Measurements from ENCODE around the gene KRTAP26-1.

The KRTAP26-1 gene, protein sequence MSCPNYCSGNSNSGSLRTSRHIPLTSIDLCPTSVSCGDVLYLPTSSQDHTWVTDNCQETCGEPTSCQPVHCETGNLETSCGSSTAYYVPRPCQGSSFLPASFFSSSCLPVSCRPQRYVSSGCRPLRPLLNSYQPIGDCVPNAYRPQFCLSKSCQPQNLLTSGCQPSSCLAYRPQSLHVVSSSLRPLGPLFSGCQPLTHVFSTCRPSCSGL

DNA sequence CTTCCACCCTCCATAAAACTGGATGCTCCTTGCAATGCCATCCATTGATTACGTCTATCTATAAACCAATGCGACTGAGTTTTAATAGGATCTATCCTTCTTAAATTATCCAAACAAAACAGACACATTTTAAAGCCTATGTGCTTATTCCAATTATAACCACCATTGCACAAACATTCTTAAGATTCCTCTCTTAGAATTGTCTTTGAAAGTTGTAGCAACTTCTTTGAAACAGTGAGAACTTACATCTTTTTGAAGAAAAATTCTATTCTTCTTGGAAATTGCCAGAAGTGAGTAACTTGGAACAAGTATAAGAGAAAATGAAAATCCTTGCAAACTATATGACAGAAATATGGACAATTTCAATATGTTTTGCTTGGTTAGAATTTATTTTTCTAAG is at the start of gene KRTAP26-1:
KRTAP26-1 (minus strand) TSS at position 101 of the 400 bp plus-strand sequence. CDS start 280 bp downstream, outside the sequence.
- no peak for DNase-seq

DNA sequence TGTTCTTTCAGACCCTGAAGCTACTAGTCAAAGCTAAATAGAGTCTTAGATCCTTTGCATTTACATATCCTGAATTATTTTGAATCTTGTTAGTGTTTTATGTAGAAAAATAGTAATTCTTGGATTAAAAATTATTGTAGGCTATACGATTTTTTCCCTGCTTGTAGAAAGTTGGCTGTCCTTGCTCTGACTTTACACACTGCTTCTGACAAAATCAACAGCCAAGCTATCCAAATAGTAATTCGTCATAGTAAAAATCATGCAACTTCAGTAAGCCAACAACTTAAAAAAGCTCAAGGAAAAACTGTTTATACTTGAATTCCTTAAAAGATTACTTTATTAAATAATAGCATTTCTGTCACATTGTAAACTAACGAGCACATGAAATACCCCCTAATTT is 35.8 kb upstream of the KRTAP26-1 start:
- DNase-seq, result no peak

DNA sequence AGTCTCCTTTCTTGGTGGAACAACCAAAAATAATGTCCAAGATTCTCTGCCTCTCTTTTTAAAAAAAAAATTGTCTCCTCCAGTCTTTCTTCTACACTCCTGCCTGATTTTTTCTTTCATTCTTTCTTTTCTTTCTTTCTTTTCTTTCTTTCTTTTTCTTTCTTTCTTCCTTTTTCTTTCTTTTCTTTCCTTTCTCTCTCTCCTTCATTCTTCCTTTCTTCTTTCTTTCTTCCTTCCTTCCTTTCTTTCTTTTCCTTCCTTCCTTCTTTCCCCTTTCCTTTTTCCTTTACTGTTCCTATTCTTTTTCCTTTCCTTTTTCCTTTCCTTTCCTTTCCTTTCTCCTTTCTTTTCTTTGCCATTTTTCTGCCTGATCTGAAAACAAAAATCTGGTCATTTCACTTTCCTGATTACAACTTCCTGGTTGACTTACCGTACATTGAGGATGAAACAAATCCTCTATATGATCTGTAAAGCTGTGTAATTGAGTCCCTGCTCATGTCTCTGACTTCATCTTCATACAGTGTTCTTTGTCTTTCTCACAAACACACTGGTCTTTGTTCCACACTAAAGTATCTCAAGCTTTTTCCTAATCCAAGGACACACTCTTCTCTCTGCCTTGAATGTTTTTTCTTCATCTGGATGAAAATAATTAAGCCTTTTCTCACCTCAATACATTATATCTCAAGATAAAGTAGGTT is 34.3 kb upstream of the KRTAP26-1 start:
- DNase-seq, result no peak

DNA sequence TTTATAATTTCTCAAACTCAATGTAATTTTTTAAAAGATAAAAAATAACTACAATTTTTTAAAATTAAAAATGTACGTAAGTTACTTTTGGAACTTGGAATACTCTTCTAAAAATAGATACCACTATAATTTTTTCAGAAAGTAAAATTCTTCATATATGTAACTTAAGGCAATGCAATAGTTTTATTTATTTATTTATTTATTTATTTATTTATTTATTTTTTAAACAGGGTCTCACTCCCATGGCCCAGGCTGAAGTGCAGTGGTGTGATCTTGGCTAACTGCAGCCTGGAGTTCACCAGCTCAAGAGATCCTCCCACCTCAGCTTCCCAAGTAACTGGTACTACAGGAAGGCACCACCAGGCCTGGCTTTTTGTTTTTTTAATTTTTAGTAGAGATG is 31.4 kb upstream of the KRTAP26-1 start:
- DNase-seq, result no peak

DNA sequence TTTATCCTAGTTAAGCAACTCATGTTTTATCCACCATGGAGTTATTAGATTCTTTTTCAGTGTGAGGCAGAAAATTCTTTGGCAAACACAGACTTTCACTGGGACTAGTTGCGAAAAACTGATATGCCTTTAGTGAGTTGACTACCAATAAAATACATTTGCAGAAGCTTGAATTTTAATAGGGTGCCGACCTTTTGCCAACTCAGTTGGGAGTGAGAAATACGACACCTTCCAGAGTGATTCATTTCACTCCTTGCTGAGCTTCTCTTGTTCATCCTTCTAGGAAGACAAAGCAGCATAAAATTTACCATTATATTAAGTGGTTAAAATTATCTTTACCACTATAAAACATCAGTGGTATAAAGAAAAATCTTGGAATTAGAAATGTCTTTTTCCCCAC is 29.5 kb upstream of the KRTAP26-1 start:
- no peak for DNase-seq

DNA sequence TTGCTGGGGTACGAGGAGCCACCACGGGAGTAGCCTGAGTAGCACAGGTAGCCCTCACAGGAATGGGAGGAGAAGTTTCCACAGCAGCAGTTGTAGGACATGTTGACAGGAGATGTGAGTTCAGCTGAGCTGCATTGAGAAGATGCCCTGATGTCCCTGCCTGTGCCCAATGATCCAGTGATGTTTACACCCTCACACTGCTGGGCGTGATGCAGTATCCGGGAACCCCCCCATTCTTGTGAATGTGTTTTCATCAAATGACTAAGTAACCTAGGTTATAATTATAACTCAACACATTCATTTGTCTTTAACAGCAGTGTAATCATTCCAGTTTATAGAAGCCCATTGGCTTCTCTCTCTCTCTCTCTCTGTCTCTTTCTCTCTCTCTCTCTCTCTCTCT is 28.4 kb upstream of the KRTAP26-1 start, which contains the start of gene KRTAP23-1:
KRTAP23-1 (minus strand) TSS at position 101 of the 400 bp plus-strand sequence; CDS start at position 101, 0 bp downstream.
- DNase-seq, result no peak

DNA sequence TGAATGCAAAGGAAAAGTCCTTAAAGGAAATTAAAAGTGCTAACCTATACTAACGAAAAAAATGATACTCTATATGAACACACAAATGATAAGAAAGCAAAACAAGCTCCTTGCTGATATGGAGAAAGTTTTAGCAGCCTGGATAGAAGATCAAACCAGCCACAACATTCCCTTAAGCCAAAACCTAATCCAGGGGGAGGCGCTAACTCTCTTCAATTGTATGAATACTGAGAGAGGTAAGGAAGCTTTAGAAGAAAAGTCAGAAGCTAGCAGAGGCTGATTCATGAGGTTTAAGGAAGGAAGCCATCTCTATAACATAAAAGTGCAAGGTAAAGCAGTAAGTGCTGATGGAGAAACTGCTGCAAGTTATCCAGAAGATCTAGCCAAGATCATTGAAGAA is 24.9 kb upstream of the KRTAP26-1 start:
- no peak for DNase-seq

DNA sequence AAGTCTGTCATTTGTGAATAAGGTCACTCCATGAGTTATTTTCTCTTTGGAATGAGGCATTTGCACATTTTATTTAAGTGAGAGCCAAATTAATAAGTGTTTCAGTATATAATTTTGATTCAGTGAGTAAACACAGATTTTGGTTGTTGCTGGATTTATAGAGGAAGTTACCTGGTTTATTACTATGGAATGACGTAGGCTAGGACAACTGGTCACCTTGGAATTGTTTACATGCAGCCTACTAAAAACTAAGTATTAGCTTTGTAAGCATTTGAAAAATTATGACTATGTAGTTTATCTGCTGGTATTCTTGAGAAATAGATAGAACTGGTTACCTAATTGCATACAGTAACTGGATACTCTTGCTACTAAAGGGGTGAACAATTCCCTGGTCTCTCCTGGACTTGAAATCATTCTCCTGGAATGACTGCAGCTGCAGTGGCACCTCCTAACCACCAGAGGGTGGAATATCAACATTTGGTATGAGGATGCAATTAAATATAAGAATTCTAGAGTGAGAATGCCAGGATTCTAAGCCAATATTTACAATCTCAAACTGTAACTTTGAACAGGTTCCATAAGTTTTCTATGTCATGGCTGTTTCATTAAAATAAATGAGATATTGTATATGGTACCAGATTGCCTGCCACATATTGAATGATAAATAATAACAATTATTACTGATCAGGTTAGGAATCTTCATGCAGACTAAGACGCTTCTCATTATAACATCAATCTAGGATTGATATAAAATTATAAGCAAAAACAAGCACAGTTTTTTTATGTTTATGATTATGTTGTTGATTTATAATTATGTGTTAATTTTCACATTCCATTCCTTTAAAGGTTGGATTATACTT is 20.8 kb upstream of the KRTAP26-1 start:
- peak; percentile 29 for DNase-seq

DNA sequence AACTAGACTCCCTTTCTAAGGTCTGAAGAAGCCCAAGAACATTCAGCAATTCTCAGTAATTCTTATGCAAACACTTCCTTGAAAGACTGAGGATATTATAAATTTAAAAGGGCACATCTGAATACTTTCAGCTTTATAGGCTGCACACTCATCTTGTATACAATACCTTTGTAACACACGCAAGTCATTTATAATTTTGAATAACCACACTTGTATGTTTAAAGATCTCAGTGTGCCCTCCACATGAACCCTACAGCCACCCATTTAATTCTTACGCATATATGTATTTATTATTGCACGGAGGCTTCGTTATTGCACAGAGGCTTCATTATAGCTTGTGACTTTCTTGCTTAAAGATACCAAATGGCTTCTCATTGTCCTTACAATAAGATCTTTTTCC is 18.6 kb upstream of the KRTAP26-1 start:
- DNase-seq, result no peak

DNA sequence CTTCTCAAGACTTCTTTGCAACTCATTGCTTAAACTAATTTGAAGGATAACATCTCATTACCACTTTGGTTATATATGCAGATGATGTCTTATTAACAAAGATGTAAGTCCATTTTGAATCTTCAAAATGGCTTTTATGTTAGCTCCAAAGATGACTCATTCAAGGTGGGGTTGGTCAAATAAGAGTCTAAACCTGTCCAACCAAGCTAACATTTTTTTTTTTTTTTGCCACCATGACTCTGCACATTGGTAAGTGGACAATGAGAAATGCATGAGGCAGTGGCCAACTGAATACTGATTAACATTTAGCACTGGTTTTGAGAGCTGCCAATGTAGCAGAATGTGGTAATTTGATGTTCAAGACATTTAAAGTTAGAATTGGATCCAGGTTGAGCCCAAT is 17.7 kb upstream of the KRTAP26-1 start:
- no peak for DNase-seq

DNA sequence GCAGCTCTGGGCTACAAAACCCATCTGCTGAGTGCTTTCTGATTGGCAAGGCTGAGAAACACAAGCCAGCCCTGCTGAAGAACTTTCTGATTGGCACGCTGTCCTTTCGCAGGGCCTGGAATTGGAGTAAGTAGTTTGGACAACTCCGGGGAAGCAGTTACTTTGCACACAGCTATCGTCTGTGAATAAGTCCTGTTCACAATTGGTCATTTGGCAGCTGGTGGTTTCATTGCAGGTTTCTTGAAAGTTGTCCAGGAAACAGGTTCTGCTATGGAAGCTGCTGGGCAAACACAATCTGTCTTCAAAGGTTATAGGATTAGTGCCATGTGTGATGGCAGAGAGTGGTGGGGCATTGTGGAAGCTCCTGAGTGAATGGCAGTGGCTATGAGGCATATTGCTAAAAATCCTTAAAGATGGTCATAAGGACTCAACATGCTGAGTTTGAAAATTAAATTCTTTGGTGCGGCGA is 17.2 kb upstream of the KRTAP26-1 start, which contains the start of gene KRTAP27-1:
KRTAP27-1 (minus strand) TSS at position 419 of the 469 bp plus-strand sequence; CDS start at position 393, 26 bp downstream.
- no peak for DNase-seq

DNA sequence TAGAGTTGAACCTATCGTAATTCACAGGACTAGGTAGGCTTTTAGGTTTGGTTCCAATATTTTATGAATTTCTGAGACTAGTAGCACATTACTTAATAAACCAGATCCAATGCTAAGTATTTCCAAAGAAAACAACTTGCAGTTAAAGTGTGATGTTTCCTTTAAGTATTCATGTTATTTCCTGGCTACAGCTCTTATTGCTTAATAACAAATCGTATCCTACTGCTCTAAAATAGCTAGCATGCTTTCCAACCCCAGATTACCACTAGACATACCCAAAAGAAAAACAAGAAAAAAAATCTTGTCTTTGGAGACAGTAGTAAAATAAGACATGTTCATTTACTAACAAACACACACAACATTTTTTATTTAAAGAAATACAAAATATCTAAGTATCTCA is 16.5 kb upstream of the KRTAP26-1 start:
- DNase-seq, result no peak

DNA sequence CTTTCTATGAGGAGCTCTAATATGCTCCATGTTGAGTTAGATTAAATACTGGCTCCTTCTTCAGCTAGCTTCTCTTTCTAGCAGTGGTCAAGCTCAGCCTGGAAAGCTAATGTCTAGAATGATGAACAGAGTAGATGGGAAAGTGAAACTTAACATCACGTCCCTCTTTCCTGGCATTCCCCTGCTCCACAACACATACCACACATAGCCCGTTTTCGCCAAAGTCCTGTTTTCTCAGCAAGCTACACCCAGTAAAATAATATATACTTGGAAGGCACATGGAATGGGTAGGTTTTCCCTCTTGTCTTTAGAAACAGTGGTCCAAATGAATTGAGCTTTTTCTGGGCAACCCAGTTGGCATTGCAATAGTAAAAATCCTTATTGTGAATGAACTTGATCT is 13.6 kb upstream of the KRTAP26-1 start:
- no peak for DNase-seq

DNA sequence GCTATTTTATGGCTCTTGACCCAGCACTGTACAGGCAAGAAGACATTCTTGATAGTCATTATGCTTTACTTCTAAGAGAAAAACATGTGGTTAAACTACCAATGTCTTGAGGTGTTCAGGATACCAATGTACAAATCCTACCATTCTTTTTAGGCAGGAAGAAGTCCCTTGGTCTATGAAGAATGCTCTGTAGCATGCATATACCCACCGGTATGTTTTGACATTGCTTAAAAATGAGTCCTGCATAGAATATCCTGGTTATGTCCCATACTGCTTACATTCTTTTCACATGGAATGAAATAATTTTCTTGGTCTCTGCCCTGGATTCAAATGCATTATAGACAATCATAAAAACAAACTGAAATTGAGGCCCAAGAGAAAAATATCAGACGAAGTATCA is 12.6 kb upstream of the KRTAP26-1 start:
- no peak for DNase-seq

DNA sequence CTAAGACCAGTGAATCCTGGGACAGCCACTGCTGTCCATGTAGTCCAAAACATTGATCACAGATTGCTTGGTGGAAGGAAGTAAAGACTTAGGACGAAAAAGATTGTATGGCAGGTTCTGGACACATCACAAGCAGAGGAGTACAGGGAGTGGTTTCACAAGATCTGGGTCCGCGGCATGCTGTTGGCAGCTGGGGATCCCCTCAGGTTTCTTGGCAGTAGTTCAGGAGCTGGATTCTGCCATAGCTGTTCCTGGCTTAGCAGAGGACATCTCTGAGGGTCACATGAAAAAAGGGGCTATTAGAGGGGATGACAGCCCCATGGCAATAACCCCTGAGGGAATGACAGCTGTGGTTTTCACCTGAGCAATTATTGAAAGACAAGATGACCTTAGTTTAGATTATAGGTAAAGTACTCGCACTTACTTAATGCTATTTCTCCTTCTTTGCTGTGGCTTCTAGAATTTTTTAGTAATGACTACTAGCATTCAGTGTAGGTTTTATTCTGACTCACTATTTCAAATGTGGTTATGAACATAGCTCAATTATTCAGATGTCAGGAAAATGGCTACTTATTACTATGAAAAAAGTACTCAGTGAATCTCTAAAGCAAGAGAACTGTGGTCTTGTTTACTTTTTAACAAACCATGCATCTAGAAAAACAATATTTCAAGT is 9.2 kb upstream of the KRTAP26-1 start:
- no peak for DNase-seq

DNA sequence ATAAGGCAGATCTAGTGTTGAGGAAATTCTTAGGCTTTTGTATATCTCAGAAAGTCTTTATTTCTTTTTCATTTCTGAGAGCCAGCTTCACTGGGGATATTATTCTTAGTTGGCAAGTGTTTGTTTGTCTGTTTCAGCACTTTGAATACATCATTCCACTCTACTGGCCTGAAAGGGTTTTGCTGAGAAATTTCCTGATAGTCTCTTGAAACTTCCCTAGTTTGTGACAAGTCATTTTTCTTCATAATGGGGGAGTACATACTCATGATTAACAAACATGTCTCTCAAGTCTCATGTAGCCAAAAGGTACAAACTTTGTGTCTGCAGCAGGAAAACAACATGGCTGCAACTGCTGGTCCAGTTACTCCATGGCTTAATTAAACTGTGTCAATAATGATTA is 6.3 kb upstream of the KRTAP26-1 start:
- DNase-seq, result no peak

DNA sequence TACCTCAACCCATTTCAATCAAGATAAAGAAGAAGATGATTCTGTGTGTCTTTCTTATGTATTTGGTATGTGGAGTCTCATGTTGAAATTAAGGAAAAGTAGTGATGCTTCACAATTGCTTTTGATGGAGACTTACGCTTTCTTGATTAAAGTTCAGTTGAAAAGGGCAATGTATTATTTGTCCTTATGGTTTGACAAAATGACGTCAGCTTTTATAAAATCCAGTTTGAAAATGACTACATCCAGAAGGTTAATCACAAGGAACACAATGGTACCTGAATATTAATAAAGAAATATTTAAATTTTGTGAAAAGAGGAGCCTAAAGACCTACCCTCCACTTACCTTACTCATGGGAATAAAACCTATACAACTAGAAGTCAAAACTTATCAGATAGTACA is 4.4 kb downstream of the KRTAP26-1 start:
- no peak for DNase-seq

DNA sequence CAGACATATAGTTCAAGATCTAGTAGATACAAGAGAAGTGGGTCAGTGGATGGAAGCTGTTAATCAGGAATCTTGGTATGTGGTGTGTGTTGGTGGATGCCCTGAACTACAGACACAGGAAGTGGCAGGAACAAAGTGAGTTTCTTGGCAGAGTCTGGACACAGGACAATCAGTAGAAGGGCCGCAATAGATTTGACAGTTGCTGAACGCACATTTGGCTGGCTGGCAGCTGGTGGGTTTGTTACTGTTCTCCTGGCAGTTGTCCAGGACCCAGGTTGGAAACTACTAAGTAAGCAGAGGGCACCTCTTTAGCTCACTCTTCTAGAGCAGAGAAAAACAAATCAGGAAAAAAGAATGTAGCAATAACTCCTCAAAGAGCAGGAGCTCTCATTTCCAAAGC is 13.2 kb downstream of the KRTAP26-1 start:
- no peak for DNase-seq

DNA sequence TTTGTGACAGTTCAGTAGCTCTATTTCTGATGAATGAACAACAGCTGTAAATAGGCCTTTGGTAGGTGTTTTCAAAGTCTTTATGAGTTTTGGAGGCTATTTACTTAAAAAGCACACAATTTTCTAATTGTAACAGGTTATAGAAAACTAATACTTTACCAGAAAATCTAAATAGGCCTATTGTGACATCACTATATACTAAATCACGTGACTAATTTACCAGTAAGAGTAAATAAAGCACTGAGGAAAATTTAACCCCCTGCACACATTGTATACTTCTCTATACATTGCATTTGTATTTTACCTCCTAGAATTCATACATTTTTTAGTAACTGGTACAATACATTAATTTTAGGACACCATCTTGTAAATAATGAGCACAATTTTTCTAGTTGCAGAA is 15.0 kb downstream of the KRTAP26-1 start:
- no peak for DNase-seq

DNA sequence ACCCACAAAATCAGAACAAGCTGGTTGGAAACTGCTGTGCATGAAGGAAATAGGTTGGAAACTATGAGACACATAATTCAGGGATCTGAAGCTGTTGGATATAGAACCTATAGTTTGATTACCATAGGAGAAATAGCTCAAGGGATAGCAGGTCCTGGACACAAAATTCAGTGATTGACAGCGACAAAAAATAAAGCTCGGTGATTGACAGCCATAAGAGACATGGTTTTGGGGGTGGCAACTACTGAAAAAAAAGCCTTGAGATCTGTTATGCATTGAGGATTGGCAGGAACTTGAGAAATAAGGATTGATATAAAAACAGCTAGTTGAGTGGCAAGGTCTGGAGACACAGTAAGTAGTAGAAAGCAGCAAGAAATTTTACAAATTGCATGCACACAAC is 30.9 kb downstream of the KRTAP26-1 start, which contains the start of gene KRTAP25-1:
KRTAP25-1 (minus strand) TSS at position 300 of the 400 bp plus-strand sequence; CDS start at position 276, 24 bp downstream.
- DNase-seq, result no peak

DNA sequence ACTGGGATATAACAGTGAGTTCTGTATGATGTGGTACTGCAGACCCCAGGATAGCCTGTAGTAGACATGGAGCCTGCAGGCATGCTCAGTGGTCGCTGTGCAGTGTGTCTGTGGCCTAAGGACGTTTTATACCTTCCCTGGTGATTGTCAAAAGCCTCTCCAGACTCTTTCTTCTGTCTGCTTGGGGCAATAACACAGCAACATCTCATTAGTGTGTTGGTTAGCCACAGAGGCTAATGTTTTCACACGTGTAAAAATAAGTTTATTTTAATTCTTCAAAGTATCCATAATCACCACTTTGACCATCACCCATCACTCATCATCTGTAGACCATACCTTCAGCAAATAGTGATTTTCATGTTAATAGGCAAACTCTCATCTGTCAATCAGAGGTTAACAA is 37.3 kb downstream of the KRTAP26-1 start, which contains the start of gene KRTAP24-1:
KRTAP24-1 (minus strand) TSS at position 101 of the 400 bp plus-strand sequence; CDS start at position 83, 18 bp downstream.
- no peak for DNase-seq

DNA sequence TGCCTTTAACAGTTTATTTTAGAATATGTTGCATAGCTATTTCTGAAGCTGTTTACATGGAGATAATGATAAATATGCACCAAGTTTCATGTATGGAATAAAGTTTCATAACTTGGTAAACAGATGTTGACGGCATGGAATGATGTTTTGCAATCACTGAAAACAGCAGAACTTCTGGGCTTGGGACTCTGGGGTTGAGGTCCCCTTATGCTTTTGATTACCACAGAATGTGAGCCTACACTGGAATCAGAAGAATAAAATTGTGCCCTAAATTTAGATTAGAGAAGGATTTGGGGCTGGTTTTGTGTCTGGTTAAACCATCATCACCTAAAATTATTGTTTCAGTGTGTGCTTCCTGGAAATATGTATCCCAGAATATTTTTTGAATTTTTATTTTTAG is 48.5 kb downstream of the KRTAP26-1 start:
- no peak for DNase-seq

DNA sequence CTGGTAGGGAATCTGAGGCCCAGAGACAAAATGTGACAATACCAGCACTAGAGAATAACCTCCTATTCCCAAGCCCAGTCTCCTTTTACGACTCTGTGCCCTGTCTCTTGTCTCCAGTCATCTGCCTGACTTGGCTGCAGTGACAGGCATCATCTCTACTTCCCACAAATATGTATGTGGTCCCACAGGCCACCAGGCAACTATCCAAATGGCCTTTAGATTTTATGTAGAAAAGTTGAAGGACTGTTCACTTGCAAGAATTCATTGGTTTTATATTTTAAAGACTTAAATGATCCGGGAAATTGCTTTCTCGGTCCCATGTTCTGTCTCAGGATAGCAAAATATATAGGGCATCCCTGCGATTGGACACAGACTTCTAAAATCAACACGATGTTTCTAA is 49.0 kb downstream of the KRTAP26-1 start:
- no peak for DNase-seq

All from stimulated activated CD4-positive, alpha-beta T cell treated with anti-CD3 and anti-CD28 coated beads, Interleukin-4, amount 100 ng/mL, for 24 hours (primary cell).